H9 (cell line): ENCODE measurements around the gene EIF1AD. TPM values are rescaled to one million over a fixed set of nuclear protein-coding genes. Genes with fewer than 3 reads are reported as not detected.

ENCODE experiments used
- DNase-seq: peaks from one replicate; pipeline ENCODE4 v3.0.0-alpha.2; 2017
- H2AFZ ChIP-seq: one replicate; pipeline ENCODE4 v1.6.1; 2013; ENCODE audit warnings: mild to moderate bottlenecking, low read length, control low read depth, moderate library complexity
- H2AK5ac ChIP-seq: 2 replicates; pipeline ENCODE4 v1.6.1; 2013; ENCODE audit warnings: low read length, control low read depth, mixed read lengths; ENCODE audit not compliant: insufficient read length
- H2BK120ac ChIP-seq: one replicate; pipeline ENCODE4 v1.6.1; 2013; ENCODE audit warnings: low read depth, mild to moderate bottlenecking, low read length, control low read depth, inconsistent platforms; ENCODE audit not compliant: poor library complexity, severe bottlenecking
- H2BK12ac ChIP-seq: 2 replicates; pipeline ENCODE4 v1.6.1; 2013; ENCODE audit warnings: low read length, control low read depth, mixed read lengths, low read depth; ENCODE audit not compliant: insufficient read length
- H2BK15ac ChIP-seq: 2 replicates; pipeline ENCODE4 v1.6.1; 2013; ENCODE audit warnings: low read depth, low read length, control low read depth
- H2BK20ac ChIP-seq: one replicate; pipeline ENCODE4 v1.6.1; 2013; ENCODE audit warnings: low read depth, mild to moderate bottlenecking, low read length, control low read depth, inconsistent platforms; ENCODE audit not compliant: poor library complexity, severe bottlenecking
- H2BK5ac ChIP-seq: 2 replicates; pipeline ENCODE4 v1.6.1; 2013; ENCODE audit warnings: low read length, control low read depth, mixed read lengths; ENCODE audit not compliant: insufficient read length
- H3K14ac ChIP-seq: 2 replicates; pipeline ENCODE4 v1.6.1; 2013; ENCODE audit warnings: low read length, control low read depth; ENCODE audit not compliant: insufficient read depth
- H3K18ac ChIP-seq: 2 replicates; pipeline ENCODE4 v1.6.1; 2013; ENCODE audit warnings: low read depth, mild to moderate bottlenecking, mixed read lengths, low read length, control low read depth; ENCODE audit not compliant: insufficient read length
- H3K23ac ChIP-seq: 2 replicates; pipeline ENCODE4 v1.6.1; 2013; ENCODE audit warnings: low read length, control low read depth, mixed read lengths, low read depth; ENCODE audit not compliant: insufficient read length
- H3K23me2 ChIP-seq: 2 replicates; pipeline ENCODE4 v1.6.1; 2013; ENCODE audit warnings: low read depth, mild to moderate bottlenecking, mixed read lengths, low read length, control low read depth; ENCODE audit not compliant: insufficient read length, poor library complexity, severe bottlenecking
- H3K27ac ChIP-seq: 2 replicates; pipeline ENCODE4 v1.5.1; 2013; ENCODE audit warnings: low read length, control low read depth, mixed read lengths, low read depth; ENCODE audit not compliant: insufficient read length
- H3K27me3 ChIP-seq: 2 replicates; pipeline ENCODE4 v1.6.1; 2013; ENCODE audit warnings: low read length, control low read depth, inconsistent platforms; ENCODE audit not compliant: insufficient read depth
- H3K4ac ChIP-seq: 2 replicates; pipeline ENCODE4 v1.6.1; 2013; ENCODE audit warnings: low read depth, mild to moderate bottlenecking, control low read depth, inconsistent platforms, low read length, moderate library complexity
- H3K4me1 ChIP-seq: 2 replicates; pipeline ENCODE4 v1.6.1; 2013; ENCODE audit warnings: low read length, control low read depth, inconsistent platforms; ENCODE audit not compliant: insufficient read depth
- H3K4me2 ChIP-seq: 2 replicates; pipeline ENCODE4 v1.6.1; 2013; ENCODE audit warnings: low read length, control low read depth, mixed read lengths; ENCODE audit not compliant: insufficient read length, insufficient read depth
- H3K56ac ChIP-seq: 2 replicates; pipeline ENCODE4 v1.6.1; 2013; ENCODE audit warnings: low read depth, mild to moderate bottlenecking, mixed read lengths, low read length, control low read depth; ENCODE audit not compliant: insufficient read length
- H3K79me1 ChIP-seq: 2 replicates; pipeline ENCODE4 v1.6.1; 2013; ENCODE audit warnings: low read depth, mild to moderate bottlenecking, moderate library complexity, low read length, control low read depth, inconsistent platforms; ENCODE audit not compliant: insufficient read depth, poor library complexity, severe bottlenecking
- H3K79me2 ChIP-seq: 2 replicates; pipeline ENCODE4 v1.6.1; 2013; ENCODE audit warnings: low read length, control low read depth, inconsistent platforms; ENCODE audit not compliant: insufficient read depth
- H3K9ac ChIP-seq: 2 replicates; pipeline ENCODE4 v1.6.1; 2013; ENCODE audit warnings: low read length, control low read depth, mixed read lengths; ENCODE audit not compliant: insufficient read length; ENCODE audit errors: extremely low read depth
- H3K9me3 ChIP-seq: one replicate; pipeline ENCODE4 v1.6.1; 2013; ENCODE audit warnings: low read depth, low read length, inconsistent platforms; ENCODE audit not compliant: control insufficient read depth
- H3T11ph ChIP-seq: one replicate; pipeline ENCODE4 v1.6.1; 2013; ENCODE audit warnings: mild to moderate bottlenecking, low read length, control low read depth, inconsistent platforms
- H4K20me1 ChIP-seq: one replicate; pipeline ENCODE4 v1.6.1; 2013; ENCODE audit not compliant: control insufficient read depth, insufficient read length, insufficient read depth
- H4K5ac ChIP-seq: 2 replicates; pipeline ENCODE4 v1.6.1; 2013; ENCODE audit warnings: low read depth, mild to moderate bottlenecking, mixed read lengths, low read length, control low read depth; ENCODE audit not compliant: insufficient read length
- H4K8ac ChIP-seq: replicated peaks from 2 replicates; pipeline ENCODE4 v1.6.1; 2013; ENCODE audit warnings: low read length, control low read depth, mixed read lengths, low read depth; ENCODE audit not compliant: insufficient read length
- H4K91ac ChIP-seq: 2 replicates; pipeline ENCODE4 v1.6.1; 2013; ENCODE audit warnings: low read depth, mild to moderate bottlenecking, moderate library complexity, mixed read lengths, low read length, control low read depth; ENCODE audit not compliant: insufficient read length
- H3K27ac Mint-ChIP-seq, 3 experiments: 2 replicates in 2 of 3; 3 replicates in 1 of 3; pipeline ENCODE4 v1.8.0; 2020 to 2021; ENCODE audit warnings: mixed read lengths in 3 of 3, mild to moderate bottlenecking in 1 of 3, moderate library complexity in 1 of 3
- H3K27me3 Mint-ChIP-seq: 2 replicates; pipeline ENCODE4 v1.8.0; 2021; ENCODE audit warnings: low read depth, mild to moderate bottlenecking, moderate library complexity, mixed read lengths
- H3K36me3 Mint-ChIP-seq, 3 experiments: 2 replicates in 2 of 3; 3 replicates in 1 of 3; pipeline ENCODE4 v1.8.0; 2020 to 2021; ENCODE audit warnings: low read depth in 3 of 3, mixed read lengths in 3 of 3; ENCODE audit not compliant: insufficient read depth in 1 of 3
- H3K4me1 Mint-ChIP-seq, 2 experiments: 2 replicates each; pipeline ENCODE4 v1.8.0; 2020; ENCODE audit warnings: mixed read lengths in 2 of 2
- H3K4me3 Mint-ChIP-seq, 2 experiments: 2 replicates in 1 of 2; 3 replicates in 1 of 2; pipeline ENCODE4 v1.8.0; 2020 to 2021; ENCODE audit warnings: mild to moderate bottlenecking in 2 of 2, mixed read lengths in 2 of 2, moderate library complexity in 1 of 2
- H3K9me3 Mint-ChIP-seq, 2 experiments: 2 replicates in 1 of 2; 3 replicates in 1 of 2; pipeline ENCODE4 v1.8.0; 2020; ENCODE audit warnings: mild to moderate bottlenecking in 2 of 2, mixed read lengths in 2 of 2, moderate library complexity in 1 of 2
- WGBS: extraction: QIAGEN DNeasy Blood & Tissue Kit; methylation state at CpG from one replicate; pipeline ENCODE4 v1.1.7; 2013; ENCODE audit warnings: missing lambda C conversion rate, low lambda C conversion rate, mixed read lengths; ENCODE audit not compliant: insufficient read length; ENCODE audit errors: extremely low coverage; 5-methylcytosine and 5-hydroxymethylcytosine counted together
- total RNA-seq: library from RNA; stranded (reverse); gene quantifications from 2 replicates; pipeline ENCODE4 v1.2.1, GENCODE V29; 2021
- TF ChIP-seq, protein P1 (sequence below): fragments of 200-600 bp; sonication (generic); conservative IDR thresholded peaks from 3 replicates; pipeline ENCODE4 v1.8.0; 2021; ENCODE audit warnings: antibody characterized with exemption, mild to moderate bottlenecking

Gene EIF1AD
- total RNA-seq, 1 experiment from 2014 or later: 46.7 TPM

DNA sequence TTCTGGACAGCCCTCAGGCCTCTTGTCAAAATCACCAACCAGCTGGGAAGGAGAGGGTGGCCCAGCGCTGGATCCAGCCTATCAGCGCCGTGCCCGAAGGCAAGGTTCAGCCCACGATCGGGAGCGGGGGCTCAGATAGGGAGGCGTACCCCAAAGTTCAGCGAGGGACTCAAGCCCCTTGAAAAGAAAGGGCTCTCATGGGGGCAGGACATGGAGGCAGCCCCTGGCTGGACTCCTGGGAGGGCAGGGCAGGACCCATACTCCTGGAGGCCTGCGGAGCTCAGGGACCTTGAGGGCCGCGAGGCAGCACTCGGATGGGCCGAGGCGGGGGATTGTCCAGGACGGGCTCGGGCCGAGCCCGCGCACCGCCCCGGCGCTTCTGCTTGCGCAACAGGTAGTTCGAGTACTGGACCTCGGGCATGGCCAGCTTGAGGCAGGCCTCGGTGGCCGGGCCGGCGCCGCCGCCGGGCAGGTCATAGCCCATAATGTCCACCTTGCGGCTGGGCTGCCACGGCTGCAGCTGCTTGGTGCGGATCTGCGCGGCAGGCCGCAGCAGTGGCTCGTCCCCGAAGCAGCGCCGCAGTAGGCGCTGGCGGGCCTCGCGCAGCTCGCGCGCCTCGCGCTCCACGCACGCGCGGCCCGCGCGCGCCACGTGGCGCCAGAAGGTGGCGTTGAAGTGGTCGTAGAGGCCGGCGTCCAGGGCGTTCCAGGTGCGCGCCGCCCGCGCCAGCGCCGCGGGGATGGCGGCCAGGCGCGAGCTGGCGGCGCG is 40.5 kb upstream of the EIF1AD start:
- no peak overlapping the region for H3T11ph ChIP-seq
- no peak overlapping the region for H4K5ac ChIP-seq
- H3K4me2 ChIP-seq: no peak overlapping the region
- no peak overlapping the region for H3K56ac ChIP-seq
- H3K27ac ChIP-seq: no peak overlapping the region
- H3K4ac ChIP-seq: no peak overlapping the region
- peaks cover 5 to 10% of the 10 kb centered on the region in 2 experiments for H3K9me3 Mint-ChIP-seq
- no peak overlapping the region for H4K91ac ChIP-seq
- TF ChIP-seq, protein P1, sequence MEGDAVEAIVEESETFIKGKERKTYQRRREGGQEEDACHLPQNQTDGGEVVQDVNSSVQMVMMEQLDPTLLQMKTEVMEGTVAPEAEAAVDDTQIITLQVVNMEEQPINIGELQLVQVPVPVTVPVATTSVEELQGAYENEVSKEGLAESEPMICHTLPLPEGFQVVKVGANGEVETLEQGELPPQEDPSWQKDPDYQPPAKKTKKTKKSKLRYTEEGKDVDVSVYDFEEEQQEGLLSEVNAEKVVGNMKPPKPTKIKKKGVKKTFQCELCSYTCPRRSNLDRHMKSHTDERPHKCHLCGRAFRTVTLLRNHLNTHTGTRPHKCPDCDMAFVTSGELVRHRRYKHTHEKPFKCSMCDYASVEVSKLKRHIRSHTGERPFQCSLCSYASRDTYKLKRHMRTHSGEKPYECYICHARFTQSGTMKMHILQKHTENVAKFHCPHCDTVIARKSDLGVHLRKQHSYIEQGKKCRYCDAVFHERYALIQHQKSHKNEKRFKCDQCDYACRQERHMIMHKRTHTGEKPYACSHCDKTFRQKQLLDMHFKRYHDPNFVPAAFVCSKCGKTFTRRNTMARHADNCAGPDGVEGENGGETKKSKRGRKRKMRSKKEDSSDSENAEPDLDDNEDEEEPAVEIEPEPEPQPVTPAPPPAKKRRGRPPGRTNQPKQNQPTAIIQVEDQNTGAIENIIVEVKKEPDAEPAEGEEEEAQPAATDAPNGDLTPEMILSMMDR: no peak
- WGBS: no CpG with 5 or more reads among the region's 81 CpGs
- no peak overlapping the region for H3K27ac Mint-ChIP-seq
- H2BK5ac ChIP-seq: no peak overlapping the region
- peaks cover 2% of the 10 kb centered on the region for H3K9me3 ChIP-seq
- no peak overlapping the region for H3K4me3 Mint-ChIP-seq
- H2BK12ac ChIP-seq: no peak overlapping the region
- no peaks in the 10 kb centered on the region for H3K27me3 ChIP-seq
- no peaks in the 10 kb centered on the region for H3K23me2 ChIP-seq
- H3K36me3 Mint-ChIP-seq: peaks cover 18 to 32% (median 21%) of the 10 kb centered on the region in 3 experiments
- H3K4me1 Mint-ChIP-seq: peaks cover 11 to 14% of the 10 kb centered on the region in 2 experiments
- H2BK15ac ChIP-seq: no peak overlapping the region
- peaks cover under 1% of the 10 kb centered on the region for H4K20me1 ChIP-seq
- no peak overlapping the region for H2BK20ac ChIP-seq
- H3K27me3 Mint-ChIP-seq: no peaks in the 10 kb centered on the region
- DNase-seq: no peak
- H3K79me2 ChIP-seq: no peaks in the 10 kb centered on the region
- no peaks in the 10 kb centered on the region for H3K4me1 ChIP-seq
- no peak overlapping the region for H3K23ac ChIP-seq
- no peaks in the 10 kb centered on the region for H3K79me1 ChIP-seq
- no peak overlapping the region for H3K18ac ChIP-seq
- no peak overlapping the region for H4K8ac ChIP-seq
- no peak overlapping the region for H3K14ac ChIP-seq
- H2AK5ac ChIP-seq: no peak overlapping the region
- no peak overlapping the region for H2AFZ ChIP-seq
- H3K9ac ChIP-seq: no peak overlapping the region
- no peak overlapping the region for H2BK120ac ChIP-seq
